Keratinocyte (primary cell): ENCODE measurements around the gene MON1A. TPM values are rescaled to one million over a fixed set of nuclear protein-coding genes. Genes with fewer than 3 reads are reported as not detected.

Experiments used
- DNase-seq: peaks from one replicate; pipeline ENCODE4 v3.0.0-alpha.2; 2011; ENCODE audit warnings: low read depth, missing footprints, low spot score
- FAIRE-seq: peaks from 2 replicates; lab custom pipeline; 2011; peaks lifted over from hg19 to GRCh38; lab: Jason Lieb, UNC
- H2AFZ ChIP-seq: 2 replicates; pipeline ENCODE4 v1.6.0; 2012; ENCODE audit warnings: low read length, control low read depth, inconsistent platforms; ENCODE audit not compliant: control insufficient read depth
- H3K27ac ChIP-seq: 2 replicates; pipeline ENCODE4 v1.5.1; 2011; ENCODE audit warnings: low read length; ENCODE audit not compliant: control insufficient read depth, insufficient read depth
- H3K27me3 ChIP-seq: 3 replicates; pipeline ENCODE4 v1.6.0; 2011; ENCODE audit warnings: low read length; ENCODE audit not compliant: control insufficient read depth, insufficient read depth; ENCODE audit errors: extremely low read depth
- H3K36me3 ChIP-seq, 2 experiments: 2 replicates in 1 of 2; 3 replicates in 1 of 2; pipeline ENCODE4 v1.5.1; 2011; ENCODE audit warnings: low read length in 2 of 2, mild to moderate bottlenecking in 1 of 2; ENCODE audit not compliant: control insufficient read depth in 2 of 2, insufficient read depth in 2 of 2; ENCODE audit errors: extremely low read depth in 1 of 2
- H3K4me1 ChIP-seq: 3 replicates; pipeline ENCODE4 v1.5.1; 2011; ENCODE audit warnings: low read length; ENCODE audit not compliant: control insufficient read depth, insufficient read depth; ENCODE audit errors: extremely low read depth
- H3K4me2 ChIP-seq: 3 replicates; pipeline ENCODE4 v1.6.0; 2011; ENCODE audit warnings: low read depth, low read length; ENCODE audit not compliant: control insufficient read depth, insufficient read depth; ENCODE audit errors: extremely low read depth
- H3K4me3 ChIP-seq, 3 experiments: fragments of 200-600 bp in 1 of 3; sonication (generic) in 1 of 3; 2 replicates in 2 of 3; 3 replicates in 1 of 3; pipeline ENCODE4 v1.5.1; 2011 to 2016; ENCODE audit warnings: low read length in 3 of 3, mild to moderate bottlenecking in 3 of 3, control low read depth in 2 of 3, inconsistent platforms in 1 of 3, low read depth in 1 of 3, mixed read lengths in 1 of 3, mixed run types in 1 of 3, moderate library complexity in 1 of 3; ENCODE audit not compliant: control insufficient read depth in 2 of 3, insufficient read depth in 2 of 3; ENCODE audit errors: extremely low read depth in 1 of 3
- H3K79me2 ChIP-seq: 2 replicates; pipeline ENCODE4 v1.6.0; 2012; ENCODE audit warnings: low read length; ENCODE audit not compliant: control insufficient read depth, insufficient read depth
- H3K9ac ChIP-seq: 3 replicates; pipeline ENCODE4 v1.6.0; 2011; ENCODE audit warnings: low read length; ENCODE audit not compliant: control insufficient read depth, insufficient read depth; ENCODE audit errors: extremely low read depth
- H3K9me1 ChIP-seq: 3 replicates; pipeline ENCODE4 v1.6.0; 2011; ENCODE audit warnings: low read length; ENCODE audit not compliant: control insufficient read depth, insufficient read depth; ENCODE audit errors: extremely low read depth
- H3K9me3 ChIP-seq: 2 replicates; pipeline ENCODE4 v1.5.1; 2012; ENCODE audit warnings: low read depth, low read length; ENCODE audit not compliant: control insufficient read depth
- H4K20me1 ChIP-seq: 3 replicates; pipeline ENCODE4 v1.6.0; 2011; ENCODE audit warnings: low read length; ENCODE audit not compliant: control insufficient read depth, insufficient read depth; ENCODE audit errors: extremely low read depth
- EZH2 ChIP-seq: IDR thresholded peaks from one replicate; pipeline ENCODE4 v1.6.1; 2012; ENCODE audit warnings: inconsistent platforms, mild to moderate bottlenecking, low read length, moderate library complexity
- dilution Hi-C: fragments of 300-500 bp; cut with MboI; formaldehyde crosslinking; loops from one replicate; pipeline ENCODE4 v1.7.0; 2020; ENCODE audit warnings: low sequenced_read_pairs; ENCODE audit not compliant: extremely low pct_ligation_motif_present
- polyA plus RNA-seq, 5 experiments: library from polyadenylated mRNA; depleted of rRNA in 3 of 5; stranded (reverse) in 3 of 5; stranded (forward) in 1 of 5; unstranded in 1 of 5; fragments of >200 nt; gene quantifications; 1 replicate in 1 of 5; 2 replicates in 3 of 5; 3 replicates in 1 of 5; pipeline versions ENCODE4 v1.2.1 to v1.2.3, GENCODE V29; 2011 to 2012; ENCODE audit warnings: missing spikeins in 2 of 5, low read depth in 1 of 5, low replicate concordance in 1 of 5
- small RNA-seq, 3 experiments: library from RNA; depleted of rRNA; stranded (forward); fragments of <200 nt; gene quantifications; one replicate each; pipeline ENCODE3, GENCODE V24; 2012; ENCODE audit warnings: low read depth in 3 of 3, low replicate concordance in 1 of 3; ENCODE audit not compliant: insufficient read length in 3 of 3
- TF ChIP-seq, protein P1 (sequence below), 3 experiments: IDR thresholded peaks in 1 of 3; conservative IDR thresholded peaks in 1 of 3; optimal IDR thresholded peaks in 1 of 3; 2 replicates in 2 of 3; 3 replicates in 1 of 3; pipeline versions ENCODE3 to v1.5.1; 2011; ENCODE audit warnings: low read length in 3 of 3, mild to moderate bottlenecking in 3 of 3, moderate library complexity in 2 of 3, control low read depth in 1 of 3, inconsistent platforms in 1 of 3; ENCODE audit not compliant: insufficient read depth in 2 of 3; ENCODE audit errors: extremely low read depth in 1 of 3

The MON1A gene
- polyA plus RNA-seq, 1 donor (not counting 4 experiments of a cell fraction or from before 2014, with no cell fraction given), result 10.7 TPM

DNA sequence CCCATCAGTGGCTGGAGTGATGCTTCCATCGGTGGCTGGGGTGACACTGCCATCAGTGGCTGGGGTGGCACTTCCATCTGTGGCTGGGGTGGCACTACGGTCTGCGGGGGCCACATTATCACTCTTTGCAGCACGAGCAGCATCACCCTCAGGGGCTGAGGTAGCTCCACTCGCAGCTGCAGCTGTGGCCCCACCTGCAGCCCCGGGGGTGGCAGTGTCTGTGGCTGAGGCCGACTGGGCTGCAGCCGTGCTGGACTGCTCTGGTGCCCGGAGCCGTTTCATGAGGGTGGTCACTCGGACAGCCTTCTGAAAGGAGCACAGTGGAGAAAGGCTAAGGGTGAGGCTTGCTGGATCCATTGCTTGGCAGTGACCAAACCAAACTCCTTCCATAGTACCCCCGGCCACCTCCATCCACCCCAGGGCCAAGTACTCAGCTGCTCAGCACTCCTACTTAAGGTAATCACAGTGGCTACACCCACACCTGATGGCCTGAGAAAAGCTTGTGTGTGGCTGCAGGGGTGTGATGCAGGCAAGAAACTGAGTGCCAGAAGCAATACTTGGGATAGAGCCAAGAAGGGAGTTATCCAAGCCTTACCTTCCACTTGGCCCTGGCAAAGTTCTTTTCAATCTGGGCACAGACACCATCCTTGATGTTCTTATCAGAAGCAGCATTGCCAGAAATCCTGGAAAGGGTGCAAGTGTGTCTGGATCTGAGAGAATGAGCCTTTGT, 69.9 kb downstream of the MON1A start:
- no peaks in the 10 kb centered on the region for H3K9me1 ChIP-seq
- no peak for FAIRE-seq
- H3K4me3 ChIP-seq, result no peak overlapping the region
- H3K4me2 ChIP-seq, result no peak overlapping the region
- dilution Hi-C loops, result loop anchor here (25.0 kb wide), 2 partner anchors 103 to 122 kb away; no protein-coding TSS in a partner anchor
- no peaks in the 10 kb centered on the region for H3K36me3 ChIP-seq
- no peak overlapping the region for H3K9ac ChIP-seq
- TF ChIP-seq EZH2, result no peak
- TF ChIP-seq, protein P1, sequence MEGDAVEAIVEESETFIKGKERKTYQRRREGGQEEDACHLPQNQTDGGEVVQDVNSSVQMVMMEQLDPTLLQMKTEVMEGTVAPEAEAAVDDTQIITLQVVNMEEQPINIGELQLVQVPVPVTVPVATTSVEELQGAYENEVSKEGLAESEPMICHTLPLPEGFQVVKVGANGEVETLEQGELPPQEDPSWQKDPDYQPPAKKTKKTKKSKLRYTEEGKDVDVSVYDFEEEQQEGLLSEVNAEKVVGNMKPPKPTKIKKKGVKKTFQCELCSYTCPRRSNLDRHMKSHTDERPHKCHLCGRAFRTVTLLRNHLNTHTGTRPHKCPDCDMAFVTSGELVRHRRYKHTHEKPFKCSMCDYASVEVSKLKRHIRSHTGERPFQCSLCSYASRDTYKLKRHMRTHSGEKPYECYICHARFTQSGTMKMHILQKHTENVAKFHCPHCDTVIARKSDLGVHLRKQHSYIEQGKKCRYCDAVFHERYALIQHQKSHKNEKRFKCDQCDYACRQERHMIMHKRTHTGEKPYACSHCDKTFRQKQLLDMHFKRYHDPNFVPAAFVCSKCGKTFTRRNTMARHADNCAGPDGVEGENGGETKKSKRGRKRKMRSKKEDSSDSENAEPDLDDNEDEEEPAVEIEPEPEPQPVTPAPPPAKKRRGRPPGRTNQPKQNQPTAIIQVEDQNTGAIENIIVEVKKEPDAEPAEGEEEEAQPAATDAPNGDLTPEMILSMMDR (optimal IDR thresholded peaks at IDR 0.05 in 1 of 3, IDR thresholded peaks at IDR 0.05 in 1 of 3, conservative IDR thresholded peaks at IDR 0.05 in 1 of 3; ENCODE audit: extremely low read depth in 1 of 3, insufficient read depth in 2 of 3, low read length in 3 of 3), result no peak
- no peak overlapping the region for H2AFZ ChIP-seq
- H3K9me3 ChIP-seq, result no peaks in the 10 kb centered on the region
- H3K27me3 ChIP-seq, result peaks cover 18% of the 10 kb centered on the region
- H3K27ac ChIP-seq, result no peak overlapping the region
- peaks cover 13% of the 10 kb centered on the region for H3K79me2 ChIP-seq
- H3K4me1 ChIP-seq, result peaks cover 14% of the 10 kb centered on the region
- no peaks in the 10 kb centered on the region for H4K20me1 ChIP-seq
- no peak for DNase-seq

Small RNA genes lying within 50 kb of the gene (small RNA-seq; reads per million reads assigned to genes)
- 0 reads per million in 3 experiments for gene RN7SL217P

Other genes starting within 250 kb of the MON1A start
- 4.5 to 12.4 TPM (median 5.2 TPM) in 3 replicates for gene MST1, start 240.3 kb downstream of the MON1A start, polyA plus RNA-seq
- gene RNF123, start 240.3 kb downstream of the MON1A start, polyA plus RNA-seq, result 18.1 to 34.4 TPM (median 20.4 TPM) in 3 replicates
- gene AMIGO3, start 210.1 kb downstream of the MON1A start, polyA plus RNA-seq, result 0.02 to 0.03 TPM in 2 of 3 replicates, not detected in the other
- 17.1 to 22.2 TPM (median 17.4 TPM) in 3 replicates for gene GMPPB, start 205.9 kb downstream of the MON1A start, polyA plus RNA-seq
- 24.5 to 34.3 TPM (median 25.9 TPM) in 3 replicates for gene IP6K1, start 143.3 kb downstream of the MON1A start, polyA plus RNA-seq
- gene CDHR4, start 129.9 kb downstream of the MON1A start, polyA plus RNA-seq, result 0.19 TPM in 1 of 3 replicates, not detected in the others
- gene INKA1, start 126.5 kb downstream of the MON1A start, polyA plus RNA-seq, result 10.1 to 20.6 TPM (median 12.0 TPM) in 3 replicates
- gene UBA7, start 115.9 kb downstream of the MON1A start, polyA plus RNA-seq, result 5.4 to 10.4 TPM (median 7.7 TPM) in 3 replicates
- 3.7 to 5.8 TPM (median 5.8 TPM) in 3 replicates for gene TRAIP, start 73.2 kb downstream of the MON1A start, polyA plus RNA-seq
- gene CAMKV, start 59.9 kb downstream of the MON1A start, polyA plus RNA-seq, result not detected in 3 replicates
- gene MST1R, start 25.9 kb downstream of the MON1A start, polyA plus RNA-seq, result 106 to 161 TPM (median 110 TPM) in 3 replicates
- 34.3 to 43.2 TPM (median 36.4 TPM) in 3 replicates for gene RBM6, start 10.3 kb upstream of the MON1A start, polyA plus RNA-seq
- gene RBM5, start 159.1 kb upstream of the MON1A start, polyA plus RNA-seq, result 73.8 to 167 TPM (median 127 TPM) in 3 replicates
- 72.8 to 115 TPM (median 102 TPM) in 3 replicates for gene SEMA3F, start 225.5 kb upstream of the MON1A start, polyA plus RNA-seq